ENCODE measurements around the gene PPP1R3F.

GRCh38 chrX:49316085-49316484 lies 46.5 kb downstream of the PPP1R3F start:
- TF ChIP-seq CTCF (conservative IDR thresholded peaks at IDR 0.05) (no peak), ZFX (IDR thresholded peaks at IDR 0.05) (no peak)
